ENCODE results near the gene ATG2B.
A peak's percentile ranks its signal among the peaks of the same experiment; 100 is the strongest.

The ATG2B gene

GRCh38 chr14:96267916-96268315, 95.2 kb downstream of the ATG2B start:
- TF ChIP-seq CTCF (IDR thresholded peaks at IDR 0.05; ENCODE audit: low read depth, low read length) = no peak

GRCh38 chr14:96267336-96267735, 95.8 kb downstream of the ATG2B start:
- no peak overlapping the region for H3K4me3 ChIP-seq (ENCODE audit: low read depth, low read length)
- no peak for TF ChIP-seq CTCF (IDR thresholded peaks at IDR 0.05; ENCODE audit: low read depth, low read length)

More at GRCh38 chr14:96267916-96268315, 95.2 kb downstream of the ATG2B start:
- no peak overlapping the region for H3K4me3 ChIP-seq (ENCODE audit: low read depth, low read length)

- no peak overlapping the region for H3K4me3 ChIP-seq (ENCODE audit: low read depth, low read length)
- TF ChIP-seq CTCF (IDR thresholded peaks at IDR 0.05; ENCODE audit: low read depth, low read length) = no peak
Measured at GRCh38 chr14:96265383-96266095, 97.6 kb downstream of the ATG2B start.

- H3K4me3 ChIP-seq (ENCODE audit: low read depth, low read length) = no peak overlapping the region
- peak; percentile 44 for TF ChIP-seq CTCF (IDR thresholded peaks at IDR 0.05; ENCODE audit: low read depth, low read length)
Measured at GRCh38 chr14:96264853-96265252, 98.3 kb downstream of the ATG2B start.

- no peak overlapping the region for H3K4me3 ChIP-seq (ENCODE audit: low read depth, low read length)
- TF ChIP-seq CTCF (IDR thresholded peaks at IDR 0.05; ENCODE audit: low read depth, low read length) = no peak
Measured at GRCh38 chr14:96264200-96264553, 99.0 kb downstream of the ATG2B start.

- no peak overlapping the region for H3K4me3 ChIP-seq (ENCODE audit: low read depth, low read length)
- TF ChIP-seq CTCF (IDR thresholded peaks at IDR 0.05; ENCODE audit: low read depth, low read length) = no peak
Measured at GRCh38 chr14:96263347-96264199, 99.6 kb downstream of the ATG2B start.

Data from WI38 (cell line).